NCI-H1694 (cell line): Measurements from ENCODE around the gene ZNF3.

Experiments used
- DNase-seq: peaks from one replicate; lab custom pipeline; 2025; lab: John Stamatoyannopoulos, UW

The ZNF3 gene

DNA sequence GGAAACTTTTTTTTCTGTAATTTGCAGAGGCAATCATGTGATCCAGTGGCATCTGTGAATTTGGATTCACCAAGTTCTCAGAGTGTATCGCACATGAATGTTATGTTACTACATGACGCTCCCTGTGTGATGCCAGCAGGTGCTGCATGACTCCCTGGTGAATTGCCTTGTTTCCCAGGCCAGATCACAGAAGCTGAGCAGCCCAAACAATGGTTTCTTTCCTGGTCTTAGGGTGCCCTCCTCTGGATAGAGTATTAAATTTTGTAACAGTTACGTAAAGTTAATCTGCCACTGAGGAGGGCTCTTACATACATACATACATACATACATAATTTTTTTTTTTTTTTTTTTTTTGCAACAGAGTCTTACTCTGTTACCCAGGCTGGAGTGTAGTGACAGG, 28.3 kb downstream of the ZNF3 start:
- DNase-seq = peak; percentile 70

DNA sequence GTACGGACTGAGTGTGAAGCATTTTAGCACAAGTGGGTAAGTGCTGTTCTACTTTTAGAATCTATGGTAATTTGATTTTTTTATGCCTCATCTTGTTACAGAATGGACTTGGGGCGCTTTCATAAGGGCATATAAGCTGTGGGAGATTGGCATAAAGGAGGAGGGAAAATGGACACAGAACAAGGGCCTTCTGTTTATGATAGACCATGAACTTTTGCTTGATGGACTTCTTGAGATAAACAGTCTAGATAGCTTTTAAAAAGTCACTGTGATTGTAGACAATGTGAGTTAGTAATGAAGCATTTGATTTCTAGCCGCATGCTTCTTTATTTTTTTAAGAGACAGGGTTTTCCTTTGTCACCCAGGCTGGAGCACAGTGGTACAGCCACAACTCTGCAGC, 29.9 kb downstream of the ZNF3 start:
- DNase-seq = no peak

DNA sequence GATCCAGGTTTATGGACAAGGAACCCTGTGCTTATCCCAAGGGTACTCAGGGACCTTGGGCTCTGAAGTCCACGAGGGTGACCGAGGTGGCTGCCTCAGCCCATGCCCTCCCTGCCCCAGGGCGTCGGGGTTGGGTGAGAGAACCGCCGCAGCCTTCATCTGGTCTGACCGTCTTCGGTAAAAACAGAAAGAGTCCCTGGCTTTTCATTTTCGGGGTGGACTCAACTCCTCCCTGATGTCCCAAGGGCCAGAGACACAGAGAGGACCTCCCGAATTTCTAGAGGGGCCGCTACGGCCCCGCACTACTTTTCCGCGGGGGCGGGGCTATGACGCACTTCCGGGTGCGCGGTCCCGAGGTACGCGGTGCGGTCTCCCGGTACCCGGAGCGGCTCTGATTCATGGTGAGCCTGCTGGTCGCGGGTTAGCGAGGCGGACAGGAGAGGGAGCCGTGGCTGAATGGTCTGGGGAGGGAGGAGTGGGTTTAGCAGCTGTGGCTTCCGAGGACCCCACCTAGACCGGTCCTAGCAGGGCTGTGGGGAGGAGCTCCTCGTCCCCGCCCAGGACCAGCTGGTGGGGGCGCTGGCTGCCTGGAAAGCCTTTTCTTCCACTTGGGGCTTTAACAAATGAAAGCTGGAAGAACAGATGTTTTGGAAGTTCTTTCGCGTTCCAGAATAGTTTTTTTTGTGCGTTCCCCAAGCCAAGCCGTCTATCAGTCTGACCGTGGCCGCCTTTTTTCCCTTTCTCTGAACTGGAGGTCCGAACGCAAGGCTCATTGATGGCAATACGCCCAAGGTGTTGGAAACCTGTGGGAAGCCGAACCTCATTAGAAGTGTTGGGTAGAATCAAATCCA, 31.9 kb downstream of the ZNF3 start, which contains the start of gene ZSCAN21:
Gene ZSCAN21 (plus strand): TSS at position 334 of the 851 bp plus-strand sequence. CDS start 7,233 bp downstream, outside the sequence.
- DNase-seq = peak; percentile 62

DNA sequence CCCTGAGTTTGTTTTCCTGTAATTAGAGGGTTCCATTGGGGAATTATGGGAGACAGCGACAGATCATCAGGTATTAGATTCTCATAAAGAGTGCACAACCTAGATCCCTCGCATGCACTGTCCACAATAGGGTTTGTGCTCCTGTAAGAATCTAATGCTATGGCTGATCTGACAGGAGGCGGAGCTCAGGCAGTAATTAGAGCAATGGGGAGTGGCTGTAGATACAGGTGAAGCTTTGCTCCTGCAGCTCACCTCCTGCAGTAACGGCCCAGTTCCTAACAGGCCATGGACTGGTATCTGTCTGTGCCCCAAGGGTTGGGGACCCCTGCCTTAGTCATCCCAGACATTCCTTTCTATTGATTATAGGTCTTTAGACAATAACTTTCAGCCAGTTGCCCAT, 32.8 kb downstream of the ZNF3 start:
- no peak for DNase-seq

DNA sequence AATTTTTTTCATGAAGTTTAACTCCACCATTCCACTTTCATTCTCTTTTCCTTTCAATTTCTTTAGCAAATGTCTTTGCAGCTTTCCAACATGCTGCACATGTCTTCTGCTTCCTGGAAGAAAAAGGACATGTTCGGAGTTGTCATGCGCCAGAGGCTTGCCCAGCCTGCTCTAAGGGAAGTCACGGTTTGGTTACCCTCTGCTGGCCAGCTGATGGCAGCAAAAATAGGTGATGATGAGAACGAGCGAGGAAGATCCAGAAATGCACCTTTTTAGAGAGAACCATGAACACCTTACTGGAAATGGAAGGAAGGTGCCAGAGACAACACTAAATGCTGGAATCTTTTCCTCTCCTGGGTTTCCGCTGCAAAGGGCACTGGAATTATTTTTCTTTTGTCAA, 36.8 kb downstream of the ZNF3 start:
- DNase-seq = no peak

DNA sequence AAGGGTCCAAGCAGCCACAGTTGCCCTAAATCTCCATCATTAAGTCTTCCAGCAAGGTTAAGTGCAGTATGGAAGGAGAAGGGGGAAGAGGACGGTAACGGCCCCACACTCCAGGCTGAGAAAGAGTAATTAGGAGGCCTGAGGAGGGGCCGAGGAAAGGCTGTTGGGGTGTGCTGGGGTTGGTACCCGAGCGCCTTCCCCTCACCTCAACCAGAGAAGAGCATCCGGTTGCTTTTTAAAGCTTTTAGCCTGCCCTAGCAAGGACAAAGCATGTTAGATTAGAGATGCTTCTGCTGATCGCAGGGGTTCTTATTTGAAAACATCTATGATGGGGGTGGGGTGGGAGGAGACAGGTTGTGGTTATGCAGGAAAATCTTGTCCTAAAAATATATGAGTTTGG, 40.9 kb downstream of the ZNF3 start:
- DNase-seq = no peak

DNA sequence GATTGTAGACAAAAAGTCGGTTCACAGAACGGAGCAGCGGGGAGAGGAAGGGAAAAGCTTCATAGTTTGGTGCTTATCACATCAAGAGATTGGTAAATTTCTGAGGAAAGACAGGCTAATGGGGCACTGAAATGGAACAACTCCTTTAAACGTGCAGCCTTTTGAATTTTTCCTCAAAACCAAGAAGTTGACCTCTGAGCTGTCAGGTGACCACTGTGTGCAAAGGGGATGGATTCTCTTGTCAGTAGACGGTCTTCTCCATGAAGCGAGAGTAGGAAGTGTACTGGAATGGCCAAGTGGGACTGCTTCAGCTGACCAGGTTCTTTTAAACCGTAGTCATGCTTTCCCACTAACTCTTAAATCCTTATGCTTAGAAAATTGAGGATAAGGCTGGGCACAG, 43.2 kb downstream of the ZNF3 start:
- DNase-seq = no peak

DNA sequence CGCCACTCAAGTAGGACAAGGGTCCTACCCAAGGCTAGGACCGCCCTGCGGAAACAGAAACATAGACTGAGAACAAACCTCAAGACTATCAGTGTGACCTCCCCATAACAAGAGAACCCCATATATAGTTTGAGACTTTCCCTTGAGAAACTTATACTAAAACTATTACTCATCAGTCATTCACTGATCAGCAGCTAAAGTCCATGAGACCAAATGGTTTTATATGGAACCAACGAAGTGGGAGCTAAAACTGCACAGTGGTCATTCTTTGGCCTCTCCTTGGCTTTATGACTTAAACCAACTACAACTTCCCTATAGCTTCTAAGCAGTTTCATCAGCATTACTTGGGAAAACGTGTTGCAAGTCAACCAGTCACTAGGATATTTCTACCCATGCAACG, 45.6 kb downstream of the ZNF3 start:
- DNase-seq = no peak

DNA sequence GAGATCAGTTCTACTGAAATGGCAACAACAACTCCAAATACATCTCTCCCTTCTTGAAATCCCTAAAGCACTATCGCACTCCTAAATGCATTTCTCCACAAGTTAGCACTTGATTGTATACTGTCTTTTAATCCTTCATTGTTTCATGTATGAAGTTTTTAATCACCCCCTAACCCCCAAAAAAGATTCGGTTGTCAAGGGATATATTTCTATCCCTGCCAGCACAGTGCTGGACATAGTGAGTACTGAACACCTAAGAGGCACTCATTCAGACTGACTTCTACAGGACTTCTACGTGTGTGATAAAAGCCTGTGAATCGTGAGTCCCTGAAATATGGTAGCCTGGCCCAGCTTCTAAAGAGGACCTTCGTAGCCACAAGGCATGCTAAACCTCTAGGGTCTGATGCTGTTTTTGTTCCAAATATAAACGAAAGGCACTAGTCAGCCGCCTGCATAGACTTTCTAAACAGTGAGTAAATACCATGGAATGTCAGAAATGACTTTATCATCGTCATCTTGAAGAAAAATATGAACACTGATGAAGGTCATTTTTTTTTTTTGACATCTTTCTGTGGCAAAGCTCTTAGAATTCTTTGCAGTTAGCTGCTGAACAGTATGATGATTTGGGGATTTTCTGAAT, 46.5 kb downstream of the ZNF3 start:
- no peak for DNase-seq

DNA sequence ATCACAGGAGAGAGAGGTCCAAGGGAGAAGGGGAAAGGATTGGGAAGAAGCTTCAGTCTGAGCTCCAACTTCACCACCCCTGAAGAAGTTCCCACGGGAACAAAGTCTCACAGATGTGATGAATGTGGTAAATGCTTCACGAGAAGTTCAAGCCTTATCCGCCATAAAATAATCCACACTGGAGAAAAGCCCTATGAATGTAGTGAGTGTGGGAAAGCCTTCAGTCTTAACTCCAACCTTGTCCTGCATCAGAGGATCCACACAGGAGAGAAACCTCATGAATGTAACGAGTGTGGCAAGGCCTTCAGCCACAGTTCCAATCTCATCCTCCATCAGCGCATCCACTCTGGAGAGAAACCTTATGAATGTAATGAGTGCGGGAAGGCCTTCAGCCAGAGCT, 48.0 kb downstream of the ZNF3 start:
- no peak for DNase-seq

DNA sequence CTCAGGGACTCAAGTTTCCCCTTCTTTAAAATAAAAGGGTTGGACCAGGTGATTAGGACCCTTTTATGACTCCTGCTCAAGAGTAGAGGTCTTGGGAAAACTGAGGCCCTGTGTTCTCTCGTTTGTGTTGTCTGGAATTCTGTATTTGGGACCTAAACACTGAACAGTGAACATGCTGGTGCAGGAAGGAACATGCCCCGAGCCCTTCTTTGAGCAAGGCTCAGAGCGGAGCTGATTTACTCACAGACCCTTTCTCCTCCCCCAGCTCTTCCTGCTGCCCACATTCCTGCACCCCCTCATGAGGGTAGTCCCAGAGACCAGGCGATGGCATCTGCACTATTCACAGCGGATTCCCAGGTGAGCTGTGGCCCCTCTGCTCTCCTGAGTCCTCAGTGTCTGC, 51.9 kb downstream of the ZNF3 start:
- DNase-seq = no peak

DNA sequence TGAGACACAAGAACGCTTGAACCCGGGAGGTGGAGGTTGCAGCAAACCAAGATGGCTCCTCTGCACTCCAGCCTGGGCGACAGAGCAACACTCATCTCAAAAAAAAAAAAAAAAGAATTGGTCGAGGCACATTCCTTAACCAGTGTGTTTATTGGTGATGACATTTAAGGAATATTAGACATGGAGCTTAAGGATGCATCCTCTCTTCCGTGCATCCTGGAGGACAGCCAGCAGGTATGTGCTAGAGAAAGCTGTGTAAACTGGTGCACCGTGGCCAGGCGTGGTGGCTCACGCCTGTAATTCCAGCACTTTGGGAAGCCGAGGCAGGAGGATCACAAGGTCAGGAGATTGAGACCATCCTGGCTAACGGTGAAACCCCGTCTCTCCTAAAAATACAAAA, 54.3 kb downstream of the ZNF3 start:
- DNase-seq = no peak

DNA sequence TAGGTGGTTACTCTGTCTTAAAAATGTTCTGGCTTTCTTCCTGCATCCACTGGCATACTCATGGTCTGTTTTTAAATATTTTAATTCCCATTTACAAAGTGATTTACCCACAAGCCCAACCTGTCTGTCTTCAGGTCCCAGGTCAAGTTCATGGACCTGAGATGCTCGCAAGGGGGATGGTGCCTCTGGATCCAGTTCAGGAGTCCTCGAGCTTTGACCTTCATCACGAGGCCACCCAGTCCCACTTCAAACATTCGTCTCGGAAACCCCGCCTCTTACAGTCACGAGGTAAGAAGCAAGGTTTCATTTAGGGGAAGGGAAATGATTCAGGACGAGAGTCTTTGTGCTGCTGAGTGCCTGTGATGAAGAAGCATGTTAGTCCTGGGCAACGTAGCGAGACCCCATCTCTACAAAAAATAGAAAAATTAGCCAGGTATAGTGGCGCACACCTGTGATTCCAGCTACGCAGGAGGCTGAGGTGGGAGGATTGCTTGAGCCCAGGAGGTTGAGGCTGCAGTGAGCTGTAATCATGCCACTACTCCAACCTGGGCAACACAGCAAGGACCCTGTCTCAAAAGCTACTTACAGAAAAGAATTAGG, 57.4 kb downstream of the ZNF3 start:
- DNase-seq = no peak

DNA sequence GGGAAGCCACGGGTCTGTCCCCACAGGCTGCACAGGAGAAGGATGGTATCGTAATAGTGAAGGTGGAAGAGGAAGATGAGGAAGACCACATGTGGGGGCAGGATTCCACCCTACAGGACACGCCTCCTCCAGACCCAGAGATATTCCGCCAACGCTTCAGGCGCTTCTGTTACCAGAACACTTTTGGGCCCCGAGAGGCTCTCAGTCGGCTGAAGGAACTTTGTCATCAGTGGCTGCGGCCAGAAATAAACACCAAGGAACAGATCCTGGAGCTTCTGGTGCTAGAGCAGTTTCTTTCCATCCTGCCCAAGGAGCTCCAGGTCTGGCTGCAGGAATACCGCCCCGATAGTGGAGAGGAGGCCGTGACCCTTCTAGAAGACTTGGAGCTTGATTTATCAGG, 58.0 kb downstream of the ZNF3 start:
- DNase-seq = no peak

DNA sequence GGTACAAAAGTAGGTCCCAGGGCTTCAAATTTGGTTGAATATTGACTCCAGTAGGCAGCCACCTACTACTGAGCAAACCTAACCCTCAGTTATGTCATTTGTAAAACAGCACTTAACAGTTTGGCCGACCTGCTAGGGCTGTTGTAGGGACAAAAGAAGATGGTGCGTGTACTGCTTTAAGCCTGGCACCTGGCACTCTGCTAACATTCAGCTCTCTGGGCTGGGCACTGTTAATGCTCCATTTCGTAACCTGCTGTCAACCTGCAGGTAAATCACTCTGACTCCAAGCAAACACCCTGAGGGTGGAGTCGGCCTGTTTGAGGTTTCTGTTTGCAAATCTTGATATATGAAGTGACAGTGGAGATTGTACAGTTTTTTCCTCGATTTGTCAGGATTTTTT, 58.9 kb downstream of the ZNF3 start:
- no peak for DNase-seq

DNA sequence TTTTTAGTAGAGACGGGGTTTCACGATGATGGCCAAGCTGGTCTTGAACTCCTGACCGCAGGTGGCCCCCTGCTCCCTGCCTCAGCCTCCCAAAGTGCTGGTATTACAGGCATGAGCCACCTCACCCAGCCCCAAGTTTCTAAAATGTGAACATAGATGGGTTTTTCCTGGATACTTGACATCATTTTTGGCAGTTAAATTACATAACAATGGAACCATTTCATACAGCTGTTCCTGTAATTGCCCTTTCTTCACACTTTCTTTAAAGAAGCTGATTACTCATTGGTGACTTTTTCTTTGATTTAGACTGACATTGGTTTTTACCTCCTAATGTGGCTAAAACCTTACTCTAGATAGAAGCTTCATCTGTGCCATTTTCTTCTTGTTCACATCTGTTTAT, 60.2 kb downstream of the ZNF3 start:
- no peak for DNase-seq
